Adrenal gland (tissue), 12 donors: ENCODE data around the gene ZNF618. TPM values are rescaled to one million over a fixed set of nuclear protein-coding genes. Genes with fewer than 3 reads are reported as not detected.

Experiments
- DNase-seq, 7 donors: peaks; one replicate each; pipeline ENCODE4 v3.0.0-alpha.2; 2019 to 2020
- H3K27ac ChIP-seq, 5 donors: fragments of 200-600 bp; sonication (generic) in 4 of 5; 1 replicate in 3 of 5; 2 replicates in 2 of 5; pipeline versions ENCODE4 v1.5.1 to v1.8.0; 2016 to 2020; ENCODE audit warnings: mild to moderate bottlenecking in 1 of 5
- H3K27me3 ChIP-seq: fragments of 200-600 bp; 2 replicates; pipeline ENCODE4 v1.8.0; 2021
- H3K36me3 ChIP-seq, 2 donors: fragments of 200-600 bp; replicated peaks in 1 of 2; 1 replicate in 1 of 2; 2 replicates in 1 of 2; pipeline versions ENCODE4 v1.5.1 to v1.8.0; 2018 to 2022
- H3K4me1 ChIP-seq, 2 donors: fragments of 200-600 bp; replicated peaks in 1 of 2; 1 replicate in 1 of 2; 2 replicates in 1 of 2; pipeline versions ENCODE4 v1.5.1 to v1.8.0; 2018 to 2021
- H3K4me3 ChIP-seq, 4 donors: fragments of 200-600 bp; sonication (generic) in 3 of 4; one replicate each; pipeline ENCODE4 v1.5.1; 2016 to 2018
- H3K9me3 ChIP-seq, 3 donors: fragments of 200-600 bp; sonication (generic) in 1 of 3; replicated peaks in 1 of 3; 1 replicate in 2 of 3; 2 replicates in 1 of 3; pipeline versions ENCODE4 v1.5.1 to v1.8.0; 2016 to 2021
- POLR2A ChIP-seq, 2 donors: fragments of 450-650 bp; IDR thresholded peaks; one replicate each; pipeline ENCODE4 v1.6.1; 2017; ENCODE audit warnings: antibody characterized with exemption in 2 of 2, mild to moderate bottlenecking in 2 of 2, moderate library complexity in 1 of 2
- WGBS, 4 donors: extraction: QIAGEN DNeasy Blood & Tissue Kit in 2 of 4; methylation state at CpG; one replicate each; pipeline versions ENCODE4 v1.1.5 to v1.1.7; 2013 to 2017; 5-methylcytosine and 5-hydroxymethylcytosine counted together
- intact Hi-C, 2 donors: fragments of 100-400 bp; cut with DNase I; formaldehyde crosslinking; loops; one replicate each; pipeline versions ENCODE4 v1.14.1 to v1.15.0; 2022 to 2023
- polyA plus RNA-seq, 3 donors: library from polyadenylated mRNA; stranded (reverse); fragments of 200-250 nt in 2 of 3; fragments of 350-450 nt in 1 of 3; fragmentation: Illumina TruSeq in 1 of 3; extraction: RNeasy Lipid Tissue Mini Kit (QIAGEN cat#74804) in 1 of 3; gene quantifications; one replicate each; pipeline ENCODE4 v1.2.3, GENCODE V29; 2013 to 2014
- total RNA-seq, 9 donors: library from RNA; depleted of rRNA in 4 of 9; stranded (reverse); fragments of >200 nt in 4 of 9; fragments of 120-200 nt in 1 of 9; fragmentation: NEBNext Ultra II Directional in 1 of 9; extraction: Animal tissue kit (Norgen Biotek cat#: 25700) in 1 of 9; gene quantifications; one replicate each; pipeline versions ENCODE4 v1.1.0 to v1.2.4, GENCODE V29; 2013 to 2023
- TF ChIP-seq, protein P1 (sequence below), 6 experiments: fragments of 450-650 bp in 4 of 6; fragments of 200-600 bp in 2 of 6; sonication (generic) in 1 of 6; IDR thresholded peaks; 1 replicate in 5 of 6; 2 replicates in 1 of 6; pipeline versions ENCODE4 v1.5.1 to v1.8.0; 2016 to 2021; ENCODE audit warnings: antibody characterized with exemption in 6 of 6, mild to moderate bottlenecking in 2 of 6, moderate library complexity in 1 of 6
- donor health status: healthy with polysubstance abuse.
- donor health status: Bipolar disorder and iron deficiency.
- donor health status: DM: yes; HTN: yes; CAD: no.
- donor health status: DM: no; HTN: no; CAD: no.
- donor health status: DM: no; HTN: no; CAD: no.
- donor health status: DM: yes; HTN: yes; CAD: no.

ZNF618 gene
- total and polyA plus RNA-seq, 12 donors: 4.5 to 21.3 (median 9.9) TPM

DNA sequence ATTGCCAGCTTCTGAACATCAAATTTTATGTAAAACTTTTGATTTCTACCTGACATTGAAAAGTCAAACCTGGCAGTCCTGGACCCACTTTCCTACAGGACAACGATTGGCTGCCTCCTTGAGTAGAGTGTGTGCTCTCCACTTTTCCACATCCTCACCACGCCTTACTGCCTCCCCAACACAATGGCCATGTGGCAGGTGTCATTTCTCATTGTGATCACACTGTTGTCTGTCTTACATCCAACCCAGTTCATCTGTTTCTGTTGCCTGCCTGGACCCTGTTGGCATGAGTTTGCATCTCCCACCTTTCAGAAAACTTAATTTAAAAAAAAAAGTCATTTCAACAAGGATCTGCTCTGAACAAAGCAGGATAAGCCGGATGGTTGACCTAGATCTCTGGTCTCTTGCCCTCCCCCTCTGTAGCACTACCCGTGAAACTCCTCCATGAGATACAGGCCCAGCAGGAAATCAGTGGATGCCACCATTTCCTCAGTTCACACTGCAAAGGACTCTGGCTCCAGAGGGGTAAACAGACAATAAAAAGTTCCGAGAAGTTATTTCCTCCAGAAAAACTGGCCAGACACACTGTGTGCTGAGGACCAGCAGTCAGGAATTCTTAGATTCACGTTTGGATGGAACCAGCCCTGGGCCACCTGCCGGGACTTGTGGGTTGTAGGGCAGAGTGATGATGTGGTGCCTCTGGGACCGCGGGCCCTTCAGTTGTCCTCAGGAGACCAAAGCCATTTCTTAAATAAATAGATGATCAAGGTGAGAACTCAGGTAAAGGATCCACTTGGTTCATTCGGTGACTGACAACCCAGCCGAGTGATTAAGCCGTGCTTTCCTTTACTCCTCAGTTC lies 153.4 kb downstream of the ZNF618 start:
- WGBS, 4 donors: 85 to 90% (median 88%) methylated on average over 12 of the region's 12 CpGs
- intact Hi-C loops: no loop called here
- no peak for TF ChIP-seq POLR2A (IDR thresholded peaks at IDR 0.05)
- TF ChIP-seq, protein P1, sequence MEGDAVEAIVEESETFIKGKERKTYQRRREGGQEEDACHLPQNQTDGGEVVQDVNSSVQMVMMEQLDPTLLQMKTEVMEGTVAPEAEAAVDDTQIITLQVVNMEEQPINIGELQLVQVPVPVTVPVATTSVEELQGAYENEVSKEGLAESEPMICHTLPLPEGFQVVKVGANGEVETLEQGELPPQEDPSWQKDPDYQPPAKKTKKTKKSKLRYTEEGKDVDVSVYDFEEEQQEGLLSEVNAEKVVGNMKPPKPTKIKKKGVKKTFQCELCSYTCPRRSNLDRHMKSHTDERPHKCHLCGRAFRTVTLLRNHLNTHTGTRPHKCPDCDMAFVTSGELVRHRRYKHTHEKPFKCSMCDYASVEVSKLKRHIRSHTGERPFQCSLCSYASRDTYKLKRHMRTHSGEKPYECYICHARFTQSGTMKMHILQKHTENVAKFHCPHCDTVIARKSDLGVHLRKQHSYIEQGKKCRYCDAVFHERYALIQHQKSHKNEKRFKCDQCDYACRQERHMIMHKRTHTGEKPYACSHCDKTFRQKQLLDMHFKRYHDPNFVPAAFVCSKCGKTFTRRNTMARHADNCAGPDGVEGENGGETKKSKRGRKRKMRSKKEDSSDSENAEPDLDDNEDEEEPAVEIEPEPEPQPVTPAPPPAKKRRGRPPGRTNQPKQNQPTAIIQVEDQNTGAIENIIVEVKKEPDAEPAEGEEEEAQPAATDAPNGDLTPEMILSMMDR (IDR thresholded peaks at IDR 0.05): no peak
- H3K36me3 ChIP-seq: peaks cover 0 to 24% of the 10 kb centered on the region in 2 donors
- H3K9me3 ChIP-seq: no peaks in the 10 kb centered on the region
- DNase-seq: peak in 2 of 7 donors; percentile 10 to 44
- no peaks in the 10 kb centered on the region for H3K4me1 ChIP-seq
- no peak overlapping the region for H3K27ac ChIP-seq
- H3K4me3 ChIP-seq: no peak overlapping the region
- no peaks in the 10 kb centered on the region for H3K27me3 ChIP-seq

DNA sequence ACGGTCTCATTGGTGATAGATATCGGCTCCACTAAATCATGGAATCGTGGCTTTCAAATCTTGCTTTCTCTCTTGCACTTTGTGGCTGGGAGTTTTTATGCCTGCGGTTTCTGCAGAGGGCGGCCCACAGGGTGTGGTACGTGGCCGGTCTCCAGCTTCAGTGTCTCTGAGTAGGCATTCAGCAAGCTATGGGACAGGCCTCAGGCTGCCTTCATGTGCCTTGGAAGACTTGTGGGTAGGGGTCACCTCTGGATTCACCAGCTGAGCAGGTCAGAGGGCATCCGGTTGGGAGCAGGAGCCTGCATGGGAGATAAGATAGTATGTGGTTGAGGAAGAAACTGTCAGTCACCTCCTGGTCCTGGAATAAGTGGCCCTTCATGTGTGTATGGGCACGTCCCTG lies 154.3 kb downstream of the ZNF618 start:
- 91 to 95% (median 94%) methylated on average over 9 of the region's 9 CpGs for WGBS, 4 donors
- Histone ChIP-seq H3K27me3 (no peaks in the 10 kb centered on the region), H3K4me3 (no peak overlapping the region), H3K9me3 (no peaks in the 10 kb centered on the region), H3K27ac (no peak overlapping the region), H3K36me3 (peaks cover 0 to 24% of the 10 kb centered on the region in 2 donors), H3K4me1 (no peaks in the 10 kb centered on the region)
- TF ChIP-seq POLR2A (IDR thresholded peaks at IDR 0.05): no peak
- TF ChIP-seq, protein P1 (IDR thresholded peaks at IDR 0.05): no peak
- intact Hi-C loops: no loop called here
- DNase-seq: peak in 1 of 7 donors; percentile 35

DNA sequence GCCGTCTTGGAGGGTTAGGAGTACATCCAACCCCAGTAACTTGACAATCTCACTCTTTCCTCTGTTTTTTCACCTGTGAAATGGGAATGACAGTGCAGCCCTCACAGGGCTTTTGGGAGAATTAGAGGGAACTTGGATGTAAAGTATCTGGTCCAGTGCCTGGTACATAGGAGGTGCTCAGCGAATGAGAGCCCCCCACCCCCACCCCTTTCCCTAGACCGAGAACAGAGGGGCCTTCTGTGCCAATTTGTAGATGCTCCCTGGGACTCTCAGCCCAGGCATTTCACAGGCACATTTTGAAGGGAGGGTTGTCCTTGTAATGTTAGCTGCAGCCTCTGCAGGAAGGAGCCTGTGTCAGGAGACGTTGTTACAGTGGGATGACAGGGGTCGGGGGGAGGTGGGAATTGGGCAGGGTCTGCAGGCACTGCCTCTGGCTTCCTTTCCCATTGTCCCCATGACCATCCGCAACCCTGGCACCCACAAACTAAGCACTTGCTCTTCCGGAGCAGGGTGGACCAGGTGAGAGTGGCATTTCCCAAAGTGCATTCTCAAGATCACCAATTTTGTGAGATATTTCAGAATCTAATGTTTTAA lies 155.0 kb downstream of the ZNF618 start:
- H3K9me3 ChIP-seq: no peaks in the 10 kb centered on the region
- DNase-seq: peak in 1 of 7 donors; percentile 24
- no peak overlapping the region for H3K27ac ChIP-seq
- H3K27me3 ChIP-seq: no peaks in the 10 kb centered on the region
- no peak for TF ChIP-seq POLR2A (IDR thresholded peaks at IDR 0.05)
- TF ChIP-seq, protein P1 (IDR thresholded peaks at IDR 0.05): no peak
- intact Hi-C loops: no loop called here
- no peak overlapping the region for H3K4me3 ChIP-seq
- H3K4me1 ChIP-seq: no peaks in the 10 kb centered on the region
- H3K36me3 ChIP-seq: peaks cover 0 to 30% of the 10 kb centered on the region in 2 donors
- 90 to 94% (median 94%) methylated on average over 5 to 7 of the region's 7 CpGs for WGBS, 4 donors

DNA sequence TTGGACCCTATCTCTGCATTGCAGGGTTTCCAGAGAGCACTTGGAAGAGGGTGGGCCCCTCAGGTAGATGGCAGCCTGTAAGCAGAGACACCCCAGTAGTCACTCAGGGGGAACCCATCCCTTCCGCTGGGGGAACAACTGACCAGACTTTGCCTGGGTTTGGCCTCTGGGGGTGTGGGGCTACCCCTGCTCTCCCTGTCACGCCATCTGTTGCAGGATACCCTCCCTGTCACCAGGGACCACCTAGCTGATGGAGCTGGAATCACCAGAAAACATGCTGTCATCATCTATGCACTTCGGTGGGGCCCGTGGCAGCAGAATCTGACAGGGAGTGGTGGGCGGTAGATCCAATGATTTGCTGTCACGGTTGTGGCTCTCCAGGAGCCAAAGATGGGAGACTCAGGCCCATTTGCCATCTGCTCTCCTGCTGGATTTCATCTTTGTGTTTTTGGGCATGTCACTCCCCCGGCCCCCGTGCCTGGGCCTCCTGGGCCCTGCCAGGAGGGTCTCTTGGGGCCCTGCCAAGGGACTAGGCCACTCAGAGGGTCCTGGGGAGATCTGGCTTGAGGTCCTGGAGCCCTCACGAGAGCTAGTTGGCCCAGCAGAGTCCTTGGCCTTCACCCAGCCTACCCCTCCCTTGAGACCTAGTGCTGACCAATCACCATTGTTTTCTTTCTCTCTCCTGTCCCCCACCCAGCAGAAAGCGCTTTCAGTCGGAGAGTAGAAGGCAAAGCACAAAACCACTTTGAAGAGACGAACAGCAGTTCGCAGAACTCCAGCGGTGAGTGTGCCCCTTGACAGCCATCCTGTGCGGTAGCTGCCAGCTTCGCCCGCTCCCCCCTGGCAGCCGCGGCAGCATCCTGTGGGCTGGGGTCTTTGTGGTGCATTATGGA lies 156.1 kb downstream of the ZNF618 start:
- H3K36me3 ChIP-seq: peaks cover 0 to 40% of the 10 kb centered on the region in 2 donors
- H3K27ac ChIP-seq: no peak overlapping the region
- WGBS, 4 donors: 85 to 93% (median 90%) methylated on average over 11 to 19 of the region's 19 CpGs
- no peaks in the 10 kb centered on the region for H3K4me1 ChIP-seq
- no peak overlapping the region for H3K4me3 ChIP-seq
- DNase-seq: peak in 1 of 7 donors; percentile 39
- no peaks in the 10 kb centered on the region for H3K27me3 ChIP-seq
- intact Hi-C loops: no loop called here
- H3K9me3 ChIP-seq: no peaks in the 10 kb centered on the region
- TF ChIP-seq, protein P1 (IDR thresholded peaks at IDR 0.05): no peak
- TF ChIP-seq POLR2A (IDR thresholded peaks at IDR 0.05): no peak
